KMS-11 (cell line): Measurements from ENCODE around the gene SPINK6.

Experiments used
- H2AFZ ChIP-seq: fragments of 200-600 bp; sonication (generic); 2 replicates; pipeline ENCODE4 v1.6.1; 2016; ENCODE audit warnings: antibody characterized with exemption, mixed run types, low read depth
- H3K27ac ChIP-seq: fragments of 200-600 bp; sonication (generic); 2 replicates; pipeline ENCODE4 v1.6.1; 2016; ENCODE audit warnings: mild to moderate bottlenecking, mixed run types
- H3K27me3 ChIP-seq: fragments of 200-600 bp; sonication (generic); 2 replicates; pipeline ENCODE4 v1.6.1; 2017; ENCODE audit warnings: mild to moderate bottlenecking, low read depth, mixed run types, moderate library complexity; ENCODE audit not compliant: insufficient read depth
- H3K36me3 ChIP-seq: fragments of 200-600 bp; sonication (generic); 2 replicates; pipeline ENCODE4 v1.6.1; 2017; ENCODE audit warnings: mild to moderate bottlenecking, mixed run types; ENCODE audit not compliant: insufficient read depth
- H3K4me1 ChIP-seq: fragments of 200-600 bp; sonication (generic); 2 replicates; pipeline ENCODE4 v1.6.1; 2016; ENCODE audit warnings: mild to moderate bottlenecking, low read depth, mixed run types; ENCODE audit not compliant: poor library complexity, severe bottlenecking
- H3K4me2 ChIP-seq: fragments of 200-600 bp; sonication (generic); 2 replicates; pipeline ENCODE4 v1.7.0; 2016; ENCODE audit warnings: mild to moderate bottlenecking, mixed run types
- H3K4me3 ChIP-seq: fragments of 200-600 bp; sonication (generic); IDR thresholded peaks from 2 replicates; pipeline ENCODE4 v1.6.1; 2017; ENCODE audit warnings: low read depth, low read length, mixed read lengths; ENCODE audit not compliant: insufficient read depth
- H3K79me2 ChIP-seq: fragments of 200-600 bp; sonication (generic); 2 replicates; pipeline ENCODE4 v1.6.1; 2016; ENCODE audit warnings: low read depth, mixed run types; ENCODE audit not compliant: insufficient read depth
- H3K9ac ChIP-seq: fragments of 200-600 bp; sonication (generic); 2 replicates; pipeline ENCODE4 v1.6.1; 2016; ENCODE audit warnings: mild to moderate bottlenecking, mixed run types
- H4K20me1 ChIP-seq: fragments of 200-600 bp; sonication (generic); 2 replicates; pipeline ENCODE4 v1.6.1; 2016; ENCODE audit warnings: mild to moderate bottlenecking, mixed run types; ENCODE audit not compliant: insufficient read depth
- CTCF ChIP-seq: fragments of 200-600 bp; sonication (generic); conservative IDR thresholded peaks from 2 replicates; pipeline ENCODE4 v1.6.1; 2017; ENCODE audit warnings: low read depth, mild to moderate bottlenecking, antibody characterized with exemption, low read length, moderate library complexity, mixed read lengths

Gene SPINK6

GRCh38 chr5:148221508-148221907, 18.7 kb downstream of the SPINK6 start:
- Histone ChIP-seq H2AFZ (no peak overlapping the region), H3K9ac (no peak overlapping the region), H3K4me2 (no peak overlapping the region), H3K4me1 (no peaks in the 10 kb centered on the region), H3K4me3 (no peak overlapping the region), H3K27me3 (no peaks in the 10 kb centered on the region), H3K36me3 (no peaks in the 10 kb centered on the region), H3K79me2 (no peaks in the 10 kb centered on the region), H3K27ac (no peak overlapping the region), H4K20me1 (no peaks in the 10 kb centered on the region)
- TF ChIP-seq CTCF, result no peak

GRCh38 chr5:148224117-148224742, 21.4 kb downstream of the SPINK6 start:
- Histone ChIP-seq H3K79me2 (no peaks in the 10 kb centered on the region), H3K27ac (no peak overlapping the region), H3K9ac (no peak overlapping the region), H3K36me3 (no peaks in the 10 kb centered on the region), H2AFZ (no peak overlapping the region), H3K4me3 (no peak overlapping the region), H3K4me1 (no peaks in the 10 kb centered on the region), H3K4me2 (no peak overlapping the region), H4K20me1 (no peaks in the 10 kb centered on the region), H3K27me3 (no peaks in the 10 kb centered on the region)
- TF ChIP-seq CTCF, result no peak

- no peak overlapping the region for H2AFZ ChIP-seq
- H3K4me3 ChIP-seq, result no peak overlapping the region
- no peaks in the 10 kb centered on the region for H3K36me3 ChIP-seq
- no peak for TF ChIP-seq CTCF
- H3K27me3 ChIP-seq, result no peaks in the 10 kb centered on the region
- H3K79me2 ChIP-seq, result no peaks in the 10 kb centered on the region
- H3K9ac ChIP-seq, result no peak overlapping the region
- no peaks in the 10 kb centered on the region for H3K4me1 ChIP-seq
- H3K27ac ChIP-seq, result no peak overlapping the region
- no peaks in the 10 kb centered on the region for H4K20me1 ChIP-seq
- H3K4me2 ChIP-seq, result no peak overlapping the region
Observed at GRCh38 chr5:148228392-148228984, 25.6 kb downstream of the SPINK6 start.

GRCh38 chr5:148229840-148230239, 27.0 kb downstream of the SPINK6 start:
- Histone ChIP-seq H3K4me2 (no peak overlapping the region), H3K9ac (no peak overlapping the region)

More at GRCh38 chr5:148229840-148230239, 27.0 kb downstream of the SPINK6 start:
- no peaks in the 10 kb centered on the region for H3K27me3 ChIP-seq
- no peaks in the 10 kb centered on the region for H3K4me1 ChIP-seq
- TF ChIP-seq CTCF, result no peak
- H3K4me3 ChIP-seq, result no peak overlapping the region
- no peaks in the 10 kb centered on the region for H4K20me1 ChIP-seq
- H3K27ac ChIP-seq, result no peak overlapping the region
- H3K36me3 ChIP-seq, result no peaks in the 10 kb centered on the region
- no peaks in the 10 kb centered on the region for H3K79me2 ChIP-seq
- no peak overlapping the region for H2AFZ ChIP-seq
